ENCODE measurements around the gene MEIS2.
A peak's percentile ranks its signal among the peaks of the same experiment; 100 is the strongest.

Gene MEIS2

GRCh38 chr15:36858423-36858822 is 241.9 kb downstream of the MEIS2 start:
- POLR2A ChIA-PET = no interaction called here
- CTCF ChIA-PET = interaction anchor here (0.6 kb wide), 1 partner anchor 253 kb away, joined by 6 read pairs; no protein-coding TSS in a partner anchor
- H3K27ac ChIP-seq (ENCODE audit: extremely low read depth, low read depth, low read length) = no peak overlapping the region
- no peaks in the 10 kb centered on the region for H3K9me3 ChIP-seq (ENCODE audit: control insufficient read depth, insufficient read depth, low read depth, low read length)
- no peaks in the 10 kb centered on the region for H3K4me1 ChIP-seq (ENCODE audit: control insufficient read depth, insufficient read depth, low read length)
- H3K36me3 ChIP-seq (ENCODE audit: control insufficient read depth in 2 of 2, insufficient read depth in 1 of 2, low read length in 2 of 2) = no peaks in the 10 kb centered on the region
- TF ChIP-seq SCRT2 (tag by site-specific recombination; IDR thresholded peaks at IDR 0.05) (peak; percentile 82), ZNF600 (tag by site-specific recombination; IDR thresholded peaks at IDR 0.05) (no peak), ZNF510 (tag by site-specific recombination; IDR thresholded peaks at IDR 0.05; ENCODE audit: insufficient replicate concordance) (no peak), ZNF23 (tag by site-specific recombination; IDR thresholded peaks at IDR 0.05; ENCODE audit: borderline replicate concordance) (no peak), ZNF837 (tag by site-specific recombination; IDR thresholded peaks at IDR 0.05) (no peak)
- H3K4me3 ChIP-seq (ENCODE audit: low read depth, low read length) = no peak overlapping the region

GRCh38 chr15:36856339-36856973 is 243.9 kb downstream of the MEIS2 start:
- no peak overlapping the region for H3K4me3 ChIP-seq (ENCODE audit: low read depth, low read length)
- H3K9me3 ChIP-seq (ENCODE audit: control insufficient read depth, insufficient read depth, low read depth, low read length) = no peaks in the 10 kb centered on the region
- no peaks in the 10 kb centered on the region for H3K4me1 ChIP-seq (ENCODE audit: control insufficient read depth, insufficient read depth, low read length)
- ChIA-PET CTCF (no interaction called here), POLR2A (no interaction called here)
- H3K27ac ChIP-seq (ENCODE audit: extremely low read depth, low read depth, low read length) = no peak overlapping the region
- H3K36me3 ChIP-seq (ENCODE audit: control insufficient read depth in 2 of 2, insufficient read depth in 1 of 2, low read length in 2 of 2) = no peaks in the 10 kb centered on the region
- no peak for TF ChIP-seq RBAK (tag by site-specific recombination; IDR thresholded peaks at IDR 0.05)
- TF ChIP-seq ZNF76 (tag by site-specific recombination; IDR thresholded peaks at IDR 0.05; ENCODE audit: borderline replicate concordance, low read depth) = no peak
- no peak for TF ChIP-seq ZNF404 (tag by site-specific recombination; IDR thresholded peaks at IDR 0.05)
- no peak for TF ChIP-seq ZNF548 (tag by site-specific recombination; IDR thresholded peaks at IDR 0.05)
- TF ChIP-seq ZNF302 (tag by site-specific recombination; IDR thresholded peaks at IDR 0.05; ENCODE audit: low read depth) = no peak
- TF ChIP-seq ZIC2 (tag by site-specific recombination; IDR thresholded peaks at IDR 0.05) = no peak
- TF ChIP-seq SETDB1 (IDR thresholded peaks at IDR 0.05; ENCODE audit: insufficient read length, low read length) = no peak
- TF ChIP-seq REST (tag by site-specific recombination; IDR thresholded peaks at IDR 0.05) = no peak
- TF ChIP-seq SCRT2 (tag by site-specific recombination; IDR thresholded peaks at IDR 0.05) = no peak
- TF ChIP-seq ZNF518A (tag by site-specific recombination; conservative IDR thresholded peaks at IDR 0.05; ENCODE audit: low read depth) = no peak
- no peak for TF ChIP-seq YY2 (tag by site-specific recombination; IDR thresholded peaks at IDR 0.05)
- no peak for TF ChIP-seq ZNF560 (tag by site-specific recombination; IDR thresholded peaks at IDR 0.05; ENCODE audit: borderline replicate concordance)
- no peak for TF ChIP-seq ZNF416 (tag by site-specific recombination; IDR thresholded peaks at IDR 0.05)
- no peak for TF ChIP-seq ZNF629 (tag by site-specific recombination; IDR thresholded peaks at IDR 0.05)
- TF ChIP-seq ZNF37A (tag by site-specific recombination; IDR thresholded peaks at IDR 0.05) = no peak
- TF ChIP-seq ZBTB11 (tag by site-specific recombination; conservative IDR thresholded peaks at IDR 0.05; ENCODE audit: low read depth) = no peak
- no peak for TF ChIP-seq ZBTB6 (tag by site-specific recombination; IDR thresholded peaks at IDR 0.05)
- no peak for TF ChIP-seq ZFHX2 (tag by site-specific recombination; conservative IDR thresholded peaks at IDR 0.05)

All from HEK293 (cell line).